GM18873 (cell line): ENCODE data around the gene MPEG1.

Source experiments
- ATAC-seq: cut with Tn5 transposase; IDR thresholded peaks from one replicate; pipeline ENCODE4 v1.9.1; 2021; ENCODE audit warnings: mild to moderate bottlenecking, moderate library complexity, moderate number of reproducible peaks; ENCODE audit not compliant: unreplicated experiment, low FRiP score

The MPEG1 gene

GRCh38 chr11:59191095-59191494 lies 21.6 kb downstream of the MPEG1 start:
- no peak for ATAC-seq

GRCh38 chr11:59189986-59190385 lies 22.7 kb downstream of the MPEG1 start:
- ATAC-seq: no peak

DNA sequence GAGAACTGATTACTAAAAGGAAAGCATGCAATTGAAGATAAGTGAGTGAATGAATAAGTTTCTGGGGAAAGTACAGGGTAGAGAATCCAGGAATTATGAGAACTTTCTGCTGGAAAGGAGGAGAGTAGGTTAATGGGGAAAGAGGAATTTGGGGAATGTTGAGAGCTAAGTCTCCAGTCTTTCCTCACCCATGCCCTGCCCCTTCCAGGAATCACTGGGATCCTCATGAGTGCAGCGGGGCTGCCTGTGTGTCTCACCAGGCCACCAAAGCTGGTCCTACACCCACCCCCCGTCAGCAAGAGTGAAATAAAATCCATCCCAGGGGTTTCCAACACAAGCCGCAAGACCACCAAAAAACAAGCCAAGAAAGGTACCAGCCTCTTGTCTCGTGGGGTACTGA lies 23.8 kb downstream of the MPEG1 start:
- no peak for ATAC-seq

- no peak for ATAC-seq
These were observed 25.1 kb downstream of the MPEG1 start for GRCh38 chr11:59187587-59187986.

GRCh38 chr11:59187035-59187434 lies 25.7 kb downstream of the MPEG1 start:
- ATAC-seq: no peak

DNA sequence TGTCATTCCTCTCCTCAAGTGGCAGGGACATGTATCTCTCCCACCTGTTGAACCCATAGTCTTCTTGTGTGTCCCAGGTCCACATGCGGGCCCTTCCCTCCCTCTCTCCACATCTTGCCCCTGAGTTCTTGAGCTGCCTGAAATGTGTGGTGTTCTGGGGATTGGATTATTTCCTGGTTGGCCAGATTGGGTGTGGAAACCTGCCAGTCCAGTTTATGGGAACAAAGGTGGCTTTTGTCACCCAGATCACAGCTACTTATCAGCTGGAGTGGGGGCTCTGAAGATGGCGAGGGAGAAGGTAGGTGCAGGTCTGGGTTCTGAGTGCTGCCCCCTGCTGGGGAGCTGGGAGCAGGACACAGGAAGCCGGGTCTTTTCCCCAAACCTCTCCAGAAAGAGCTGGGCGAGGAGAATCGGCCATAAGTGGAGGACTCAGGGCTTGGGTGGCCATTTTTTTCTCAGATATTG lies 26.6 kb downstream of the MPEG1 start:
- ATAC-seq: no peak

DNA sequence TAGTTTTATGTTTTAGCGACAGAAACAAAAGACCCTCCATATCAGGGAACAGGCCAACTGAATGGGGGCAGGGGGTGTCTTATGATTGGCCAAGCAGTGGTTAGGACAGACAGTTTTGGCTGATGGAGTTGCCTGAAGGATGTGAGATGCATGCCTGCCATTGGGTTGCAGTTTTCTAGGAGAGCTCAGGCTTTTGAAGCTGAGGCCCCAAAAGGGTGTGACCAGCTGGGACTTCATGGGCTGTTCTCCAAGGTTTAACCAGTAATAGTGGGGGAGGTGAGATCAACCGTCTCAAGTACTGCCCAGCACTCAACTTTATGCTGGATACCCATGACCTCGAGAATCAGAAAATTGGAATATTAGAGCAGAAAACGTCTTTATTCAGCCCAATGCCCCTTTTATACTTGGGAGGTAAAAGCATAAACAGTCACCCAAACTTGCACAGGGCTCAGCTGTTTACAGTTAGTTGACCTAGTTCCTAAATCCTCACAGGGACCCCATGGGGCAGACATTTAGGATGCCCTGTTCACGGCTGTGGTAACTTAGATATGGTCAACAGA lies 27.3 kb downstream of the MPEG1 start:
- no peak for ATAC-seq

GRCh38 chr11:59184691-59185339 lies 27.9 kb downstream of the MPEG1 start:
- no peak for ATAC-seq

DNA sequence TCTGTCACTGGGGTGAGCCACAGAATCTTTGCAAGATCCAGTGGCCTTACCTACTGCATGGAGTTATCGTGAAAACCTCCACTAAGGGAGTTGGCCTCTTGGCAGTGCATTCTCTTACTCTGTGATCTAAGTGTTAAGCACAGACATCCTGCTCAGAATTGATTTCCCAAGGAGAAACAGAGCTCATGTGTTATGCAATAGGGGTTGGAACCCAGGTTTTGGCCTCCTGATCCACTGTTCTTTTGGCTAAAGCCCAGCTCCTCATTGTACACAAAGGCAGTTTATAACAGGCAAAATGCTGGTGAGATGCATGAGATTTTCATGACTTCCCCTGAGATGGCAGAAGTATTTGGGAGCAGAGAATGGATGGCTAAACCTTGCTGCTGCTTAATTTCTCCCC lies 29.0 kb downstream of the MPEG1 start:
- ATAC-seq: no peak

DNA sequence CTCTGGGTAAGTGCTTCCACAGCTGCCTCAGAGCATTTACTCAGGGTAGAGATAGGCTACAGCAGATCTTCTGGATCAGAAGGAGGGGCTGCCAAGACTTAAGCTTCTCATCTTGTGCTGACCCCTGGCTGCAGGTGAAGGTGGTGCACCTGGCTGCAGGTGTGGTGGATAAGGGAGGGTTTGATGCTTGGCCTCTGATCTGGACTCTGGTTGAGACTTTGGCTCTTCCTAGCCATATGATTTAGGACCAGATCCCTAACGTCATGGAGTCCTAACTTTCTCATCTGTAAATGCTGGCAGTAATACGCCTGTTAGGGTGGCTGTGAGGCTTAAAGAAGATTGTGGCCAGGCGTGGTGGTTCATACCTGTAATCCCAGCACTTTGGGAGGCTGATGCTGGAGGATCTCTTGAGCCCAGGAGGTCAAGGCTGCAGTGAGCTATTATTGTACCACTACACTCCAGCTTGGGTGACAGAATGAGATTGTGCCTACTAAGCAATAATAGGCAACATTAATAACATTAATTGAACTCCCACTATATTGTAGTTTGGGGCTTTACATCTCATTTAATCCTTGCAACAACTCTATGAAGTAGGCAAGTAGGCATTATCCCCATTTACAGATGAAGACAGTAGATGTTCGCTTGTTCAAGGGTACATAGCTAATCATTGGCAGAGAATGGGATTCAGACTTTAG lies 30.1 kb downstream of the MPEG1 start:
- no peak for ATAC-seq

- ATAC-seq: no peak
These were observed 30.8 kb downstream of the MPEG1 start for GRCh38 chr11:59181746-59182456.

DNA sequence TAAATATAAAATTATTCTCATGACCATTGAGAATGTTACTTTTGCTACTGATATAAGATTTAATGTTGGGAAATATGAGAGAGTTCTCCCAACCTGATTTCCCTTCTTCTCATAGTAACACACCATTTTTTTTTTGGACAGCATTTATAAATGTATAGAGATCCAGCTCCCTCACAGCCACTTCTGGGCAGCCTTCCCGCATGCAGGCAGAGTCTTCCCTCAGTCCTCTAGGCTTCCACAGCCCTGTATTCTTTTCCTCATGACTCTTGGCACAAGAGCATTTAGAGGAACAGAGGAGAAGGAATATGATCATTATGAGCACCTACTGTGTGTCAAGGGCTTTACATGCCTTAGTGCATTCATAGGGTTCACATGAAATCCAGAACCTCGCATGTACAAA lies 31.8 kb downstream of the MPEG1 start:
- ATAC-seq: no peak

- no peak for ATAC-seq
These were observed 32.5 kb downstream of the MPEG1 start for GRCh38 chr11:59180168-59180776.

DNA sequence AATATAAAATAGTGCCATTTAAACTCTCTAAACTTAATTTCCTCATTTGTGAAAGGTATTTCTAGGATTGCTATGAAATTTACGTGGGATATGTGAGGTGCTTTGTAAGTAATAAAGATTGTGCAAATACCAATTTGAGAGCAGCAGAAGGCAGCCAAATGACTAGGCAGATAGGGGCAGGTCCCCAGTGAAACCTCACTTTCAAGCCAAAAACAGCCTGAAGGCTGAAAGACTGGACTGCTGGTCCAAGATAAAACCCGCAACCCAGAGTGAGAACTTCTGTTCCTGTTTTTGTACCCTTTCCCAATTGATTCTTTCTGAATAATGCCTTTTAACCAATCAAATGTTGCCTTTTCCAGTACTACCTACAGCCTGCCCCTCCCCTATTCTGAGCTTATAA lies 33.6 kb downstream of the MPEG1 start:
- no peak for ATAC-seq

DNA sequence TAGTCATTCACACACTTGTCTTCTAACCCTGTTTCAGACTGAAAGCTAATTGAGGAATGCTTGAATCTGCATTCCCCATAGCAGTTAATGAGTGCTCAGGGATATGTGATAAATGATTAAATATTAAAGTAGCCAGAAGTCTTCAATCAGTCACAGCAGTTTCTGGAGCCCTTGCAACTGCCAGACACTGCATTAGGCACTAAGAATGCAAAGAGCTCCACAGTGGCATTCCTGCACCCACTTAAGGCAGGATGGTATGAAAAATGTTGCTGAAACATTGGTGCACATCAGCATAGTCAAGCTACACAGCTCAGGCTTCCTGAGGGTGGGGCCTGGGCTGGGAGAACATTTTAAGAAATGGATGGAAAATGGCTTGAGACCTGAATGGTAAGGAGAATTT lies 34.3 kb downstream of the MPEG1 start:
- no peak for ATAC-seq

- ATAC-seq: no peak
These were observed 36.4 kb downstream of the MPEG1 start for GRCh38 chr11:59176330-59176729.

- ATAC-seq: no peak
These were observed 37.6 kb downstream of the MPEG1 start for GRCh38 chr11:59175091-59175501.

DNA sequence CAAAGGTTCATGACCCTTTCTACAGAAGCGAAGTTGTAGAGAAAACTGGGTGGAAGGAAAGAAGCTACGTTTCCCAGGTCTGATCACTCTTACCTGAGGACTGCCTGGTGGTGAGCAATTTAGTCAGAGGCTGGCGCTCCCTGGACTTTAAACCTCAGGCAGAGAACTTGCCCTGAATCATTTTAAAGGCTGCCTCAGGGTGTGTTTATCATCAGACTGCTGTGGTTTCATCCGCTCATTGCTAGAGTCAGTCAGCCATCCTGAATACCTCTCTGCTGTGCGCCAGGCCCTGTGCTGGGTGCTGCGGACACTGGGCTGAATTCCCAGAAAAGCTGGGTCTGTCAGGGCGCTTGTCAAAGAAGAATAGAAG lies 38.1 kb downstream of the MPEG1 start:
- ATAC-seq: no peak

GRCh38 chr11:59173964-59174663 lies 38.6 kb downstream of the MPEG1 start:
- ATAC-seq: no peak
